Retinal pigment epithelial cell (primary cell): ENCODE data around the gene CREB5.

Experiments
- DNase-seq: peaks from one replicate; pipeline ENCODE4 v3.0.0-alpha.2; 2010; ENCODE audit warnings: low read depth
- H3K4me3 ChIP-seq: 2 replicates; pipeline ENCODE4 v1.5.1; 2011; ENCODE audit warnings: mild to moderate bottlenecking, low read length, control low read depth, moderate library complexity
- CTCF ChIP-seq: conservative IDR thresholded peaks from 2 replicates; pipeline ENCODE4 v1.5.1; 2011; ENCODE audit warnings: low read depth, low read length, control low read depth, inconsistent platforms

The CREB5 gene

GRCh38 chr7:28413011-28413410 lies 693 bp downstream of the CREB5 start:
- H3K4me3 ChIP-seq: no peak overlapping the region
- TF ChIP-seq CTCF: no peak
- DNase-seq: no peak

GRCh38 chr7:28414453-28414852 lies 2.1 kb downstream of the CREB5 start:
- TF ChIP-seq CTCF: no peak
- no peak overlapping the region for H3K4me3 ChIP-seq
- DNase-seq: no peak

GRCh38 chr7:28417321-28417940 lies 5.1 kb downstream of the CREB5 start:
- DNase-seq: no peak
- no peak for TF ChIP-seq CTCF
- no peak overlapping the region for H3K4me3 ChIP-seq

GRCh38 chr7:28418311-28418710 lies 6.0 kb downstream of the CREB5 start:
- TF ChIP-seq CTCF: no peak
- no peak overlapping the region for H3K4me3 ChIP-seq
- no peak for DNase-seq

GRCh38 chr7:28418966-28419365 lies 6.6 kb downstream of the CREB5 start:
- TF ChIP-seq CTCF: no peak
- H3K4me3 ChIP-seq: no peak overlapping the region
- no peak for DNase-seq

GRCh38 chr7:28419716-28420115 lies 7.4 kb downstream of the CREB5 start:
- H3K4me3 ChIP-seq: no peak overlapping the region
- no peak for DNase-seq
- TF ChIP-seq CTCF: no peak

- DNase-seq: no peak
- no peak for TF ChIP-seq CTCF
- H3K4me3 ChIP-seq: no peak overlapping the region
Observed at GRCh38 chr7:28423112-28423511, 10.8 kb downstream of the CREB5 start.
